Endothelial cell of umbilical vein (primary cell): ENCODE results near the gene CYB5D1. TPM values are rescaled to one million over a fixed set of nuclear protein-coding genes. Genes with fewer than 3 reads are reported as not detected.

Experiments used
- BruUV-seq: library from RNA; stranded (reverse); fragments of 400-500 nt; replicated peaks from 2 replicates; lab custom pipeline; 2021; lab: Mats Ljungman, UMichigan
- CTCF ChIA-PET: fragments of 300-600, 350-600 bp; sonication (Branson Sonifier 250); formaldehyde crosslinking; loops from one replicate; lab custom pipeline; 2021; ENCODE audit warnings: antibody characterized with exemption, inconsistent platforms; lab: Charles Lee
- POLR2A ChIA-PET: fragments of 300-600, 350-600 bp; sonication (Branson Sonifier 250); formaldehyde crosslinking; loops from one replicate; lab custom pipeline; 2021; ENCODE audit warnings: antibody characterized with exemption, inconsistent platforms; lab: Charles Lee
- DNase-seq: peaks from one replicate; pipeline ENCODE4 v3.0.0-alpha.2; 2011; ENCODE audit warnings: low read depth, low spot score
- FAIRE-seq: peaks from 2 replicates; lab custom pipeline; 2011; peaks lifted over from hg19 to GRCh38; lab: Jason Lieb, UNC
- H2AFZ ChIP-seq: 2 replicates; pipeline ENCODE4 v1.6.0; 2012; ENCODE audit warnings: low read depth, low read length, control low read depth, inconsistent platforms
- H3K27ac ChIP-seq: 2 replicates; pipeline ENCODE4 v1.5.1; 2011; ENCODE audit warnings: low read depth, mild to moderate bottlenecking, control low read depth, low read length, moderate library complexity; ENCODE audit not compliant: insufficient read depth
- H3K27me3 ChIP-seq, 2 experiments: 2 replicates each; pipeline versions ENCODE4 v1.6.0 to v1.6.1; 2011; ENCODE audit warnings: low read length in 2 of 2, mixed read lengths in 1 of 2; ENCODE audit not compliant: control insufficient read depth in 2 of 2, insufficient read depth in 2 of 2
- H3K36me3 ChIP-seq, 2 experiments: 2 replicates in 1 of 2; 3 replicates in 1 of 2; pipeline ENCODE4 v1.5.1; 2011; ENCODE audit warnings: low read length in 2 of 2, mild to moderate bottlenecking in 1 of 2, moderate library complexity in 1 of 2; ENCODE audit not compliant: control insufficient read depth in 2 of 2, insufficient read depth in 2 of 2; ENCODE audit errors: extremely low read depth in 1 of 2
- H3K4me1 ChIP-seq: 3 replicates; pipeline ENCODE4 v1.5.1; 2011; ENCODE audit warnings: mild to moderate bottlenecking, low read length; ENCODE audit not compliant: control insufficient read depth, insufficient read depth; ENCODE audit errors: extremely low read depth
- H3K4me2 ChIP-seq: 2 replicates; pipeline ENCODE4 v1.6.1; 2011; ENCODE audit warnings: low read length, control low read depth, mixed read lengths; ENCODE audit not compliant: insufficient read depth
- H3K4me3 ChIP-seq, 3 experiments: fragments of 200-600 bp in 1 of 3; sonication (generic), shearing (Covaris generic) in 1 of 3; replicated peaks in 1 of 3; 2 replicates each; pipeline ENCODE4 v1.5.1; 2011 to 2016; ENCODE audit warnings: control low read depth in 3 of 3, low read length in 3 of 3, mild to moderate bottlenecking in 2 of 3, inconsistent platforms in 1 of 3, low read depth in 1 of 3, moderate library complexity in 1 of 3; ENCODE audit not compliant: insufficient read depth in 1 of 3
- H3K79me2 ChIP-seq: 2 replicates; pipeline ENCODE4 v1.6.0; 2012; ENCODE audit warnings: low read length, inconsistent platforms; ENCODE audit not compliant: control insufficient read depth, insufficient read depth
- H3K9ac ChIP-seq: replicated peaks from 2 replicates; pipeline ENCODE3; 2011; ENCODE audit warnings: low read length, control low read depth; ENCODE audit not compliant: insufficient read depth; ENCODE audit errors: extremely low read depth
- H3K9me1 ChIP-seq: replicated peaks from 3 replicates; pipeline ENCODE4 v1.6.0; 2011; ENCODE audit warnings: mild to moderate bottlenecking, low read length; ENCODE audit not compliant: control insufficient read depth, insufficient read depth; ENCODE audit errors: extremely low read depth
- H3K9me3 ChIP-seq: replicated peaks from 2 replicates; pipeline ENCODE4 v1.5.1; 2012; ENCODE audit warnings: low read length, inconsistent platforms; ENCODE audit not compliant: control insufficient read depth, insufficient read depth
- H4K20me1 ChIP-seq: replicated peaks from 2 replicates; pipeline ENCODE3; 2011; ENCODE audit warnings: mild to moderate bottlenecking, low read length; ENCODE audit not compliant: control insufficient read depth, insufficient read depth; ENCODE audit errors: extremely low read depth
- GATA2 ChIP-seq: IDR thresholded peaks from 2 replicates; pipeline ENCODE4 v1.7.0; 2011; ENCODE audit warnings: low read depth, mild to moderate bottlenecking, moderate library complexity, mixed read lengths, low read length; ENCODE audit not compliant: insufficient read length, insufficient read depth
- JUN ChIP-seq: IDR thresholded peaks from 2 replicates; pipeline ENCODE4 v1.6.1; 2011; ENCODE audit warnings: borderline replicate concordance, low read depth; ENCODE audit not compliant: insufficient read length, insufficient read depth
- MAX ChIP-seq: IDR thresholded peaks from 2 replicates; pipeline ENCODE4 v1.6.1; 2011; ENCODE audit not compliant: insufficient read depth, insufficient read length
- MYC ChIP-seq: IDR thresholded peaks from one replicate; pipeline ENCODE4 v1.6.1; 2011; ENCODE audit warnings: mild to moderate bottlenecking, low read depth, low read length
- POLR2A ChIP-seq: IDR thresholded peaks from 2 replicates; pipeline ENCODE4 v1.6.1; 2012; ENCODE audit warnings: low read depth, mild to moderate bottlenecking, control low read depth, low read length
- POLR2AphosphoS5 ChIP-seq: IDR thresholded peaks from 2 replicates; pipeline ENCODE4 v1.6.1; 2012; ENCODE audit warnings: low read depth, mild to moderate bottlenecking, control low read depth, low read length, moderate library complexity; ENCODE audit not compliant: insufficient read depth
- dilution Hi-C: fragments of 300-500 bp; cut with MboI; formaldehyde crosslinking; loops from one replicate; pipeline ENCODE4 v1.15.0; 2019; ENCODE audit warnings: low sequenced_read_pairs; ENCODE audit not compliant: extremely low pct_ligation_motif_present
- intact Hi-C: fragments of 100-400 bp; cut with micrococcal nuclease; formaldehyde crosslinking; loops from one replicate; pipeline ENCODE4 v1.10.0; 2022
- polyA plus RNA-seq, 4 experiments: library from polyadenylated mRNA; depleted of rRNA in 3 of 4; stranded (reverse) in 3 of 4; unstranded in 1 of 4; fragments of >200 nt; gene quantifications; 2 replicates each; pipeline versions ENCODE4 v1.2.1 to v1.2.3, GENCODE V29; 2011 to 2012; ENCODE audit warnings: missing spikeins in 1 of 4
- total RNA-seq: library from RNA; stranded (reverse); gene quantifications from 2 replicates; pipeline ENCODE4 v1.2.3, GENCODE V29; 2021

Gene CYB5D1
- total and polyA plus RNA-seq, 2 donors (not counting 3 experiments of a cell fraction or from before 2014, with no cell fraction given), result 9.4 to 18.1 TPM

- intact Hi-C loops (loop anchor here (1.0 to 5.0 kb wide), 8 partner anchors 25 to 267 kb away; partner anchors contain the start of genes ALOXE3, CNTROB, KDM6B and NAA38), dilution Hi-C loops (no loop called here)
- no TSS peak for BruUV-seq
- Histone ChIP-seq H3K27ac (peak overlapping the region; percentile 94), H3K79me2 (peaks cover 32% of the 10 kb centered on the region), H3K36me3 (peaks cover 10 to 15% of the 10 kb centered on the region in 2 experiments), H3K9me3 (no peaks in the 10 kb centered on the region), H3K9ac (peak overlapping the region; percentile 82), H3K4me3 (peak overlapping the region in 2 of 3 experiments; percentile 50 to 76), H4K20me1 (no peaks in the 10 kb centered on the region), H3K9me1 (no peaks in the 10 kb centered on the region), H3K27me3 (no peaks in the 10 kb centered on the region), H3K4me1 (peaks cover 42% of the 10 kb centered on the region), H3K4me2 (peak overlapping the region; percentile 95), H2AFZ (peak overlapping the region; percentile 46)
- POLR2A ChIA-PET, result no interaction called here
- TF ChIP-seq GATA2 (peak; percentile 96), MAX (no peak), POLR2AphosphoS5 (peak; percentile 91), JUN (no peak), MYC (no peak), POLR2A (peak; percentile 74)
- CTCF ChIA-PET, result no interaction called here
- FAIRE-seq, result peak; percentile 94
- peak; percentile 100 for DNase-seq
Observed at GRCh38 chr17:7887482-7888183, 29.8 kb downstream of the CYB5D1 start.
